Skeletal muscle satellite cell (primary cell): ENCODE measurements around the gene CEP95.

ENCODE experiments used
- H3K27me3 ChIP-seq: 2 replicates; pipeline ENCODE4 v1.7.0; 2013; ENCODE audit warnings: low read length; ENCODE audit not compliant: control insufficient read depth, insufficient read depth
- H3K36me3 ChIP-seq: 2 replicates; pipeline ENCODE4 v1.7.0; 2013; ENCODE audit warnings: mild to moderate bottlenecking, control low read depth, low read length; ENCODE audit not compliant: insufficient read depth
- H3K4me1 ChIP-seq: 2 replicates; pipeline ENCODE4 v1.7.0; 2013; ENCODE audit warnings: low read length; ENCODE audit not compliant: control insufficient read depth, insufficient read depth
- H3K4me2 ChIP-seq: 2 replicates; pipeline ENCODE4 v1.7.0; 2013; ENCODE audit warnings: mild to moderate bottlenecking, low read length
- H3K4me3 ChIP-seq: 2 replicates; pipeline ENCODE4 v1.7.0; 2013; ENCODE audit warnings: low read length
- H3K9ac ChIP-seq: 2 replicates; pipeline ENCODE4 v1.7.0; 2013; ENCODE audit warnings: mild to moderate bottlenecking, low read depth, low read length, moderate library complexity
- H3K9me3 ChIP-seq: replicated peaks from 2 replicates; pipeline ENCODE4 v1.7.0; 2013; ENCODE audit warnings: mild to moderate bottlenecking, control low read depth, low read length

CEP95 gene

GRCh38 chr17:64546716-64547115 is 39.9 kb downstream of the CEP95 start:
- Histone ChIP-seq H3K9me3 (no peaks in the 10 kb centered on the region), H3K4me3 (no peak overlapping the region), H3K9ac (no peak overlapping the region), H3K4me1 (peaks cover 5% of the 10 kb centered on the region), H3K36me3 (peaks cover 92% of the 10 kb centered on the region), H3K4me2 (no peak overlapping the region), H3K27me3 (no peaks in the 10 kb centered on the region)

DNA sequence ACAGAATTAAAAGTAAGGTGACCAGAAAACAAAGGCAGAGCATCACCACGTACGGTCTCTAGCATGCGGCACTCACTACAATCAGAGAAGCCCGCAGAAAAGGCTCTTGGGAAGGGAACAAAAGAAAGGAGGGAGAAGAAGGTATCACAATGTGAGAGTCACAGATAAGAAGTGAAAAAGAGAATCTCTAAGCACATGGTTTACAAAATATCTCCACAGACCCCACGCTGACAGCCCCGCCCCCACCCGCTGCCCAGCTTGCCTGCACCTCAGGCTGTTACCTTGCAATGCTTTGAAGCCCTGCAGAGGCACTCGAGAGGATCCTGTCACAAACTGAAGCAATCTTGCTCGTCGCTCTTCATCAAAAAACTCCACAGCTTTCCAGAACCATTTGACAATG is 40.5 kb downstream of the CEP95 start:
- H3K4me1 ChIP-seq, result no peaks in the 10 kb centered on the region
- H3K4me3 ChIP-seq, result no peak overlapping the region
- peaks cover 92% of the 10 kb centered on the region for H3K36me3 ChIP-seq
- H3K9ac ChIP-seq, result no peak overlapping the region
- no peaks in the 10 kb centered on the region for H3K27me3 ChIP-seq
- no peak overlapping the region for H3K4me2 ChIP-seq
- H3K9me3 ChIP-seq, result no peaks in the 10 kb centered on the region

DNA sequence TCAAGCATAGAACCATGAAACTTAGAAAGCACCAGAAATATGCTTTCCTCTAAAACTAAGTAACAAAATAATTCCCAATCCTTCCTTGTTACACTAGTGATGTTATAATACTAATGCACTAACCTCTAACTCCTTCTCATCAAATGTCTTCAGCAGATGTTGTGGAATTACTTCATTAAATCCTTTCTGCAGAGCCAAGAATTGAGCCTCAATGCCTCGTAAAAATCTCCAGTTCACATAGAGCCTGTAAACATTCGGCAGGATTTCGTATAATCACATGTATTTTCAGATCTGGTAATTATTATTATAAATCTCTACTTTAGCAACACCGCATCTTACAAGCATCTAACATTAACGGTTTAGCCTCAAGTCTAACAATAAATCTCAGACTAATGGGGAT is 44.7 kb downstream of the CEP95 start:
- H3K4me3 ChIP-seq, result no peak overlapping the region
- no peaks in the 10 kb centered on the region for H3K27me3 ChIP-seq
- no peak overlapping the region for H3K9ac ChIP-seq
- no peaks in the 10 kb centered on the region for H3K4me1 ChIP-seq
- no peaks in the 10 kb centered on the region for H3K9me3 ChIP-seq
- H3K36me3 ChIP-seq, result peaks cover 87% of the 10 kb centered on the region
- H3K4me2 ChIP-seq, result no peak overlapping the region

- no peak overlapping the region for H3K4me2 ChIP-seq
- no peaks in the 10 kb centered on the region for H3K9me3 ChIP-seq
- H3K9ac ChIP-seq, result no peak overlapping the region
- no peaks in the 10 kb centered on the region for H3K4me1 ChIP-seq
- no peak overlapping the region for H3K4me3 ChIP-seq
- H3K36me3 ChIP-seq, result peaks cover 90% of the 10 kb centered on the region
- H3K27me3 ChIP-seq, result no peaks in the 10 kb centered on the region
Observed at GRCh38 chr17:64554028-64554637, 47.4 kb downstream of the CEP95 start.

GRCh38 chr17:64555281-64555680 is 48.5 kb downstream of the CEP95 start:
- Histone ChIP-seq H3K9ac (no peak overlapping the region), H3K4me1 (no peaks in the 10 kb centered on the region), H3K36me3 (peaks cover 89% of the 10 kb centered on the region), H3K9me3 (no peaks in the 10 kb centered on the region), H3K4me2 (no peak overlapping the region), H3K4me3 (no peak overlapping the region), H3K27me3 (no peaks in the 10 kb centered on the region)

DNA sequence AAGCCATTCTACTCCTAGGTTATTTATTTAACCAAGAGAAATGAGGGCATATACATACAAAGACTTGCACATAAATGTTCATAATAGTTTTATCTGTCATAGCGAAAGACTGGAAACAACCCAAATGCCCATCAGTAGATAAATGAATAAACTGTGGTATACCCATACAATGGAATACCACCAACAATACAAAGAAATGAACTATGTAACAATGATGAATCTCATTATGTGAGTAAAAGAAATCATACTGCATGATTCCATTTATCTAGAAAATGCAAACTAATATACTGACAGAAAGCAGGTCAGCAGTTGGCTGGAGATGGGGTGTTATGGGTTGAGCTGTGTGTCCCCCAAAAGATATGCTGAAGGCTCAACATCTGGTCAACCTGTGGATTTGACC is 57.3 kb downstream of the CEP95 start:
- Histone ChIP-seq H3K4me1 (peaks cover 4% of the 10 kb centered on the region), H3K9me3 (no peaks in the 10 kb centered on the region), H3K4me3 (no peak overlapping the region), H3K9ac (no peak overlapping the region), H3K27me3 (no peaks in the 10 kb centered on the region), H3K4me2 (no peak overlapping the region), H3K36me3 (peaks cover 71% of the 10 kb centered on the region)

DNA sequence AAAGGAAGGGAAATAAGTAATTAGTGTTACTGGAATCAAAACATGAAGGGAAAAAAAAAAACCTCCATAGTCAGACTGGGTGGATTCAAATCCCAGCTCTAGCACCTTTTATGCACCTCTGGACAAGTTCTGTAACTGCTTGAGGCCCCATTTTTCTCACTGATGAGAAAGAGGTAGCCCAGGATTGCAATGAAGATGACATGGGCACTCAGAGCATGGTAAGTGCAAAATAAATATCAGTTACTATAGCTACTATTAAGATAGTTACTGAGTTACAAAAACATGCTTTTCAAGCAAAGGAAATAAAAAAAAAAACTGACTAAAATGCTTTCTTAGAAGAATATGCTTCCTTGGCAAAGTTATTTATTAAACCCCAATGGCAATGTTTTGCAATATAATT is 58.8 kb downstream of the CEP95 start:
- H3K4me2 ChIP-seq, result no peak overlapping the region
- no peak overlapping the region for H3K9ac ChIP-seq
- peaks cover 71% of the 10 kb centered on the region for H3K36me3 ChIP-seq
- no peaks in the 10 kb centered on the region for H3K27me3 ChIP-seq
- H3K4me3 ChIP-seq, result no peak overlapping the region
- H3K9me3 ChIP-seq, result no peaks in the 10 kb centered on the region
- peaks cover 4% of the 10 kb centered on the region for H3K4me1 ChIP-seq

DNA sequence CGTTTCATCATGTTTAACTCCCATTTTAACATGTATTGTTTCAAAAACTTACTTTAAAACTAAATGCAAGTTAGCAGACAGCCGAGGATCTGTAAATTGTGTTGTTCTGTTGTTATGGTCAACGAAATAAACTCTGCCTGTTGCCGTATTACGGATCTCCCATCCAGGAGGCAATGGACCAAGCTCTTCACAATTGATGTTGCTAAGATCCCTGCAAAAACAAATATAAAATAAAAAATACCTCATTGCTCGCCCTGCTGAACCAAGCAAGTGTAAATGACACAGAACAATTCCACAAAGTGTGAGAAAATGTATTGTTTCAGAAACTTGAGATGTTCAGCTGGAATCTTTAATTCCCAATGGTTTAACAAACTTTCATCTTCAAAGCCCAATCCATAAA is 65.0 kb downstream of the CEP95 start:
- Histone ChIP-seq H3K9ac (peak overlapping the region; percentile 7), H3K4me2 (no peak overlapping the region), H3K9me3 (no peaks in the 10 kb centered on the region), H3K36me3 (peaks cover 71% of the 10 kb centered on the region), H3K4me1 (peaks cover 19% of the 10 kb centered on the region), H3K27me3 (no peaks in the 10 kb centered on the region), H3K4me3 (no peak overlapping the region)

DNA sequence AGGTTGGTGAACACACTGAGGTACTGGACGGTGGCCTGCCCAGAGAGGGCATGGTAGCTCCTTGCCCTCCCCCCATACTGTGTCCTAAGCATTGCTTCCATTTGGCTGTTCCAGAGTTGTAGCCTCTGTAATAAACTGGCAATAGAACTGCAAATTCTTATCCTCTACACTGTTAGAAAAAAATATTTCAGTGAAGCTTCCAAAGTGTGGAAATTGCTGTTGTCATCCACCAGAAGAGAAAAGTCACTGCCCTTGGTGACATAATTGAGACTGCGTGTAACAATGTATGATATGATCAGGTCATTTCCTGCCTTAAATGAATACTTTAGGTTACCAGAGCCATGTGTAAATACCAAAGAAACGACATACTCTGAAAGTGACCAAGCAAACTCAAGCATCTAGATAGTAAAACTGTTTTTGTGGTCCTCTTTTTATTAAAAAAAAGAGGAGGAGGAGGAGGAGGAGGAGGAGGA is 65.9 kb downstream of the CEP95 start:
- Histone ChIP-seq H3K4me1 (peaks cover 19% of the 10 kb centered on the region), H3K9me3 (no peaks in the 10 kb centered on the region), H3K36me3 (peaks cover 65% of the 10 kb centered on the region), H3K4me3 (no peak overlapping the region), H3K9ac (peak overlapping the region; percentile 7), H3K4me2 (peak overlapping the region; percentile 45), H3K27me3 (no peaks in the 10 kb centered on the region)

DNA sequence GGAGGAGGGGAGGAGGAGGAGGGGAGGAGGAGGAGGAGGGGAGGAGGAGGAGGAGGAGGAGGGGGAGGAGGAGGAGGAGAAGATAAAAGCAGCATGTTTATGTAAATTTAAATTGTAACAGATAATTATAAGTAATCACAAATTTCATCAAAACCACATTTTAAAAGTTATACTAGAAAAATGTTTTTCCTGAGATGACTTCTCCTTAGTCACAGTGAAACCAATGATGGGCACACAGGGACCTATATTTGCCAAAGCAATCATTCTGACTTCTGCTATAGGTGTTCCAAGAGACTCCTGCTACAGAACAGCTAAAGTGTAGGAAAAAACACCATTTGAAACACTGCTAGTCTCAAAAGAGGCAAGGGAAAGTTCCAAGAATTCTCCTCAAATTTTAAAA is 66.4 kb downstream of the CEP95 start:
- peaks cover 69% of the 10 kb centered on the region for H3K36me3 ChIP-seq
- H3K27me3 ChIP-seq, result no peaks in the 10 kb centered on the region
- H3K4me1 ChIP-seq, result peaks cover 19% of the 10 kb centered on the region
- peak overlapping the region; percentile 22 for H3K4me2 ChIP-seq
- no peaks in the 10 kb centered on the region for H3K9me3 ChIP-seq
- H3K4me3 ChIP-seq, result no peak overlapping the region
- peak overlapping the region; percentile 25 for H3K9ac ChIP-seq

- Histone ChIP-seq H3K27me3 (no peaks in the 10 kb centered on the region), H3K4me2 (no peak overlapping the region), H3K9me3 (no peaks in the 10 kb centered on the region), H3K4me3 (no peak overlapping the region), H3K9ac (no peak overlapping the region), H3K36me3 (peaks cover 74% of the 10 kb centered on the region), H3K4me1 (peaks cover 19% of the 10 kb centered on the region)
Observed at GRCh38 chr17:64574646-64575045, 67.9 kb downstream of the CEP95 start.

DNA sequence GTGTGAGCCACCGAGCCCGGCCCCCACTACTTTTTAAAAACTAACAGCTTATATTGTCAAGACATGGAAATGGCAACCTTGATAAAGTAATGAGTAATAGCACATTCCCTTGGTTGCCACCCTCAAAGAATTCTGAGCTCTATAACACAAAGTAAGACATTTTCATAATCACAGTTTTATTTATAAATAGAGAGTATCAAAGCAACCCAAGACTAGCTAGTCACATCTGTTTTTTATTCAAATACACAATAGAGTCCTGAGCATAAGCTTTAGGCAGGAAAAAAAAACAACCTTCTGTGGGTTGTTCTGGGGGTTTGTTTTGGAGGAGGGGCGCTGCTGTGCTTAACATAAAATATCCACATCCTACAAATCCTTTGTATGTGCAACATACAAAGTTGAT is 68.7 kb downstream of the CEP95 start:
- Histone ChIP-seq H3K27me3 (no peaks in the 10 kb centered on the region), H3K36me3 (peaks cover 74% of the 10 kb centered on the region), H3K4me1 (peaks cover 19% of the 10 kb centered on the region), H3K9me3 (no peaks in the 10 kb centered on the region), H3K4me2 (no peak overlapping the region), H3K9ac (no peak overlapping the region), H3K4me3 (no peak overlapping the region)
